ENCODE results near the gene NFILZ.
"Not testable (repeated sequence)": the region's sequence is repeated elsewhere in the genome, so short reads cannot be mapped to it uniquely, and the experiment has no call there.

The NFILZ gene

DNA sequence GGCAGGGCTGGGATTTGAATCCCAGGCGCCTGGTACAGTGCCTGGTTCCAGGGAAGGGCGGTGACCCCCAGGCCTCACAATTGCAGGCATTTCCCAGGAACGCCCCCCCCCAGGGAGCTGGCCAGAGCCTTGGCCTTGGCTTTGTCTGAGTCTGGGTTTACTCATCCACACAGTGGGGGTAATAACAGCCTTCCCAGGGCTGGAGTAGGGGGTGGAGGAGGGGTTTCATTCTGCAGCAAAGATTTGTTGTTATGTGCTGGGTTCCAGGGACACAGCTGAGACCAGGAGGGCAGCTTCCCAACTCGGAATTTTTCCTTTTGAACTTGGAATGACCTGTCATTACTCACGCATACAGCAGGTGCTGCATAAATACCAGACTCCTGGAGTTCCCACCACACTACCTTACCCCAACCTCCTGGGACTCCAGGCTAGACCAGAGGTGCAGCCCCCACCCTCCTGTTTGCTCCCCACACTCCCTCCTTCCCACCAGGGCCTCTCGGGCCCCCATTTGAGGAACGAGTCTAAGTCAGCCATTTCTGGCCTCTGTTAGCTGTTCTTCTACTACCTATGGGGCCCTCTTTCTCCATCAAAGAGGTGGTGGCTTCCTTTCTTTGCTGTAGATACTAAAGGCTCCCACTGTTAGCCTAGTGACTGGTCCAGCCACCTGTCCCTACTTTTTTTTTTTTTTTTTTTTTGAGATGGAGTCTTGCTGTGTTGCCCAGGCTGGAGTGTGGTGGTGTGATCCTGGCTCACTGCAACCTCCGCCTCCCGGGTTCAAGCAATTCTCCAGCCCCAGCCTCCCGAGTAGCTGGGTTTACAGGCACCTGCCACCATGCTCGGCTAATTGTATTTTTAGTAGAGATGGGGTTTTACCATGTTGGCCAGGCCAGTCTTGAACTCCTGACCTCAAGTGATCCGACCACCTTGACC, 18.3 kb upstream of the NFILZ start:
- DNase-seq, result no peak

GRCh38 chr19:8612807-8613171, 17.6 kb upstream of the NFILZ start:
- DNase-seq, result no peak

DNA sequence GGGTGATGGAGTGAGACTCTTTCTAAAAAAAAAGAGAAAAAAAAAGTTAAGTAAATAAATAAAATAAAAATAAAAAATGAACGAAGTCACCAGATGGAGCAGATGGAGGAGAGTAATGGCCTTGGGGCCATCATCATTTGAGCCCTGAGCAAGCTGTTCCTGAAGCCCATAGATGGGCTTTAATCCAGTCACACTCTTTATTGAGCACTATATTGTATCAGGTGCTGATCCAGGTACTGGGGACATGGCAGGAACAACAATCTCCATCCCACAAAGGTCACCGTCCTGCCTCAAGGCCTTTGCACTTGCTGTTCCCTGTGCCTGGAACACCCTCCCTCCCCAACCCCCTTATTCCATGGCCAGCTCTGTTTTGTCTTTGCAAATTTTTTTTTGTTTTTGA, 16.0 kb upstream of the NFILZ start:
- no peak for DNase-seq

DNA sequence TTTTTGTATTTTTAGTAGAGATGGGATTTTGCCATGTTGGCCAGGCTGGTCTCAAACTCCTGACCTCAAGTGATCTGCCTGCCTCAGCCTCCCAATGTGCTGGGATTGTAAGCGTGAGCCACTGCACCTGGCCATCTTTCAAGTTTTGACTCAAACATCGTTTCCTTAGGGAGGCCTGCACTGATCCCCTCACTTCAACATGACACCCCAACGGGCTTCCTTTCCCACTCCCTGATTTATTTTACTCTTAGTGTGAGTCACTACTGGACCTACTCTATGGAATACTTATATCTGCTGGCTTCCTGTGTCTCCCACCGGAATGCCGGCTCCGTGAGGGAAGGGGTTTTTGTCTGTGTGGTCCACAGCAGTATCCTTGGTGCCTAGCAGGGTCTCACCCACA, 15.4 kb upstream of the NFILZ start:
- no peak for DNase-seq

GRCh38 chr19:8615813-8616596, 14.4 kb upstream of the NFILZ start:
- DNase-seq, result peak; percentile 46

GRCh38 chr19:8616861-8617260, 13.6 kb upstream of the NFILZ start:
- no peak for DNase-seq

DNA sequence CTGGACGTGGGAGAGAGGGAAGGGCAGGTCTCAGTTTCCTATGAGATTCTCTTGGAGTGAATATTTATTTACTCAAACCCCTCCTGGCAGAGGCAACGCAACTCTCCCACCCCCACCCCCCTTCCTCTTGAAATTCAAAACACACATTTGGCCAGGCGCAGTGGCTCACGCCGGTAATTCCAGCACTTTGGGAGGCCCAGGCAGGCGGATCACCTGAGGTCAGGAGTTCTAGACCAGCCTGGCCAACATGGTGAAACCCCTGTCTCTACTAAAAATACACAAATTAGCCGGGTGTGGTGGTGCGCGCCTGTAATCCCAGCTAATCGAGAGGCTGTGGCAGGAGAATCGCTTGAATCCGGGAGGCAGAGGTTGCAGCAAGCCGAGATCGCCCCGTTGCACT, 13.1 kb upstream of the NFILZ start:
- DNase-seq, result not testable (repeated sequence)

DNA sequence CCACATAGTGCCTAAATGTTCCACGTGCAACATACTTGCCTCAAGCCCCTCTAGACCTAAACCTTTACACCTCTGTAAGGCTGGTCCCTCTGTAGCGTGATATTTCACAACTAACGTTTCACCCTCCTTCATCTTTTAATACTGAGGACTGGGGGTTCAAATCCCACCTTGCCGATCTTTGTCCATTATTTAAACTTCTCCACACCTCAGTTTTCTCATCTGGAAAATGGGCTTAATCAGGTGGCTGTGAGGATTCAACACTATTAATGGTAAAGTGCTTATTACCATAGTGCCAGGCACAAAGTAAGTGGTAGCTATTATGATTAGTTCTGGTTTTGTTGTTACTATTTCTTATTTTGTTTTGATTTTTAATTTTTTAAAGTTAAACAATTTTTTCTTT, 12.4 kb upstream of the NFILZ start:
- DNase-seq, result no peak

GRCh38 chr19:8618751-8619150, 11.7 kb upstream of the NFILZ start:
- DNase-seq, result no peak

DNA sequence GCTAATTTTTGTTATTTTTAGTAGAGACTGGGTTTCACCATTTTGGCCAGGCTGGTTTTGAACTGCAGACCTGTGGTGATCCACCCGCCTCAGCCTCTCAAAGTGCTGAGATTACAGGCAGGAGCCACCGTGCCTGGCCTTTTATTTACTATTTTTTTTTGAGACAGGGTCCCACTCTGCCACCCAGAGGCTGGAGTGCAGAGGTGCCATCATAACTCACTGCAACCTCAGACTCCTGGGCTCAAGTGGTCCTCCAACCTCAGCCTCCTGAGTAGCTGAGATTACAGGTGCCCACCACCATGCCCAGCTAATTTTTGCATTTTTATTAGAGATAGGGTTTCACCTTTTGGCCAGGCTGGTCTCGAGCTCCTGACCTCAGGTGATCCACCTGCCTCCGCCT, 7.5 kb upstream of the NFILZ start:
- DNase-seq, result not testable (repeated sequence)

DNA sequence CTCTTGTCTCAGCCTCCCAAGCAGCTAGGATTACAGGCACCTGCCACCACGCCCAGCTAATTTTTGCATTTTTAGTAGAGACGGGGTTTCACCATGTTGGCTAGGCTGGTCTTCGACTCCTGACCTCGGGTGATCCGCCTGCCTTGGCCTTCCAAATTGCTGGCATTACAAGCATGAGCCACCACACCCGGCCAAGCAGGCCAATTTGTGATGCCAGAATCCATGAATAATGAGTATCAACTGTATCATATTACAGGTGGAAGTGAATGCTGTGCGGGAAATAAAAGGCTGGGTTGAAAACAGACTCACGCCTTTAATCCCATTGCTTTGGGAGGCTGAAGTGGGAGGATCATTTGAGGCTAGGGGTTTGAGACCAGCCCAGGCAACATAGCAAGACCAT, 3.6 kb upstream of the NFILZ start:
- no peak for DNase-seq

GRCh38 chr19:8629184-8629583, 1.2 kb upstream of the NFILZ start:
- DNase-seq, result no peak

DNA sequence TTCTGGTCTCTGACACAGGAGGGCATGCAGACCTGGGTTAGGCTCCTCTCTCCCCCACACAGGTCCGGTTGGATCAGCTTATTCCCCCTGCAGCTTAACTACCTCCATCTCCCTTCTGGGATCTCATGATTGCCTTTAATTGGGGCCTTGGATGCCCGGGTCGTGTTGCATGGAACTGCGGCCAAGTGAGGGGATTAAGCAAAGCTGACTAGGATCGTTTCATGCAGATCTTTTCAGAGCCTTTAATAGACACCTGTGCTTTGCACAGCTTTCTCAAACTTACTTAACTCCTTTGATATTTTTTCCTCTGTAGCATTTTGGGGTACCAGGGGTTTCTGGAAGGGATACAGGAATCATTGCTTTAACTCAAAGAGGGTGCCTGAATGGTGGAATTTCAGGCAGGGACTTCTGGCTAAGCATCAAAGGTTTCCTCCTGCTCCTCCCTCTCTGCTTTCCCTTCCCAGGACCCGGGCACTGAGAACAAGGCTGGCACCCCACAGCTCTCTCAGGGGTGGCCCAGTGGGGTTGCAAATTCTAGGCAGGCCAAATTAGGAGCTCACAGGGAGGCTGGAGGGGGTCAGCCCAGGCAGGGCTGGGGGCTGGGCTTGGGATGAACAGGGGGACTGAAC, 477 bp downstream of the NFILZ start:
- DNase-seq, result no peak

DNA sequence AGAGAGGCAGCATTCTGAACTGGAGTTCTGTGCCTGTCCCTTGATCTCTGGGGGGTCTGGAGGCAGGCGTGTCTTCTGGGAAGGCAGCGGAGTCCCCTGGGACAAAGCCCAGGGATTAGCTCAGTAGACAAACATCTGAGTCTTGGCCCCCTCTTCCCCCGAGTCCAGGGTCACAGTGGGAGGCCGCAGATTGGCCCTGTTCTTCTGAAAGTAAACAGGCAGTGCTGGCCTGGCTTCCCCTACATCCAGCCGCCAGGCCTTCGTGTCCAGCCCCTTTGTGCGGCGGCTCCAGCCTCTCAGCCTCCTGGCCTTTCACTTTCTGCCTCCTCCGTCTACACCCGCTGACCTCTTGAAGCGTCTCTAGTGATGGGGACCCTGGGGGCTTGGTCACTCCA, 989 bp downstream of the NFILZ start:
- no peak for DNase-seq

- no peak for DNase-seq
Measured at GRCh38 chr19:8635422-8635821, 5.0 kb downstream of the NFILZ start.

DNA sequence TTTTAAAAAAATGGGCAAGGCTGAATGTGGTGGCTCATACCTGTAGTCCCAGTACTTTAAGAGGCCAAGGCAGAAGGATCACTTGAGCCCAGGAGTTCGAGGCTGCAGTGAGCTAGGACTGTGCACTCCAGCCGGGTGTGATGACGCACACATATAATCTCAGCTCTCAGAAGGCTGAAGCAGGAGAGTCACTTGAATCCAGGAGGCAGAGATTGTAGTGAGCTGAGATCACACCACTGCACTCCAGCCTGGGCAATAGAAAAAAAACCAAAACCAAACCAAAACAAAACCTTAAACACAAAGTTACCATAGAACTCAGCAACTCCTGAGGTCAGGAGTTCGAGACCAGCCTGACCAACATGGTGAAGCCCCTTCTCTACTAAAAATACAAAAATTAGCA, 6.6 kb downstream of the NFILZ start:
- DNase-seq, result not testable (repeated sequence)

DNA sequence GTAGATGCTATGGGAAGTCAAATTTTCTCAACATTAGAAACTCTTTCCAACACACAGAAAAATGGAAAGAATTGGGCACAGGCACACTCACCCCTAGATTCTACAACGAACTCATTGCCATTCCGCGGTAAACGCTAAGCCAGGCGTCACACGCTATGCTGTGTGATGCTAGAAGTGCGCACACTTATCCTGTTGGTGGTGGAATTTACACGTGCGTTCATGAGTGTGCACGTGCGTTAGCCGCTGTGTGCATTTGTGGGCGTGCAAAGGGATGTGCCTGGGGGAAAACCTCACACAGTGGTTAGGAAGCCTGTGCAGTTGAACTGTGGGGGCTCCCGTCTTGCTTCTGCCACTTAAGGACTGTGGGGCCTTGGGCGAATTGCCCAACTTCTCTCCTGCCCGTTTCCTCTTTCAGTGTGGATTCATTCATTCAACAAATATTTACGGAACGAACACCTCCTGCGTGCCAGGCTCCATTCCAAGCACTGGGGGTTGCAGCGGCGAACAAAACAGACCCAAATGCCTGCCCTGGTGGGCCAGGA, 7.7 kb downstream of the NFILZ start:
- DNase-seq, result no peak

- no peak for DNase-seq
Measured at GRCh38 chr19:8639821-8640401, 9.5 kb downstream of the NFILZ start.

DNA sequence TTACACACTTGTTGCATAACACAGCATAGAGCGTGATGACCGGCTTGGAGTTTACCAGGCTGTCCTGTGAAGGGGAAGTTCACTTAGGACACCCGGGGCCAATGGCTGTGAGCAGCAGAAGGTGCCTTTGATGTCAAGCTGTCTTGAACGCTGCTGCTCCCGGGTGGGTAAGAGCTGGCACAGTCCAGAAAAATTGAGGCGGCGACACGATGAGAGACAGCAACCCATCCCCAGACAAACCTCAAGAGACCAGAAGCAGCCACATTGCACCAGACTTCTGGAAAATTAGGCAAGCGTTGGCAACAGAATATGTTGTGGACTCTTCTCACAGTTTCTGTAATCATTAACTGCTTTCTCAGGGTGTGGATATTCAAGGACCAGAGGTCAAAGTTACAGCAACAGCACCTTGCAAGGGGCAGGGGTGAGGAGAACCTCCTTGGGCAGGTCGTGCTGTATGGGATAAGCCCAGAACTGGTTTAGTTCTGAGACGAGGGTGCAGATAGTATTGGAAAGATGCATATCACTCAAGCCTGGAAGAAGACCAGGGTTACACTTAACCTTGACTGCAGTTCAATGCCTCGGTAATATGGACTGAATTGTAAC, 10.1 kb downstream of the NFILZ start:
- DNase-seq, result no peak

GRCh38 chr19:8641221-8641907, 10.9 kb downstream of the NFILZ start:
- no peak for DNase-seq

GRCh38 chr19:8641908-8642547, 11.6 kb downstream of the NFILZ start:
- no peak for DNase-seq

Measured in effector CD4-positive, alpha-beta T cell (primary cell).